Measurements from ENCODE around the gene NCF1. TPM values are rescaled to one million over a fixed set of nuclear protein-coding genes. Genes with fewer than 3 reads are reported as not detected.
"Not testable (repeated sequence)": the region's sequence is repeated elsewhere in the genome, so short reads cannot be mapped to it uniquely, and the experiment has no call there.

NCF1 gene
- total and polyA plus RNA-seq, 2 of the 4 experiments (the other 2 are of a cell fraction) = not detected

DNA sequence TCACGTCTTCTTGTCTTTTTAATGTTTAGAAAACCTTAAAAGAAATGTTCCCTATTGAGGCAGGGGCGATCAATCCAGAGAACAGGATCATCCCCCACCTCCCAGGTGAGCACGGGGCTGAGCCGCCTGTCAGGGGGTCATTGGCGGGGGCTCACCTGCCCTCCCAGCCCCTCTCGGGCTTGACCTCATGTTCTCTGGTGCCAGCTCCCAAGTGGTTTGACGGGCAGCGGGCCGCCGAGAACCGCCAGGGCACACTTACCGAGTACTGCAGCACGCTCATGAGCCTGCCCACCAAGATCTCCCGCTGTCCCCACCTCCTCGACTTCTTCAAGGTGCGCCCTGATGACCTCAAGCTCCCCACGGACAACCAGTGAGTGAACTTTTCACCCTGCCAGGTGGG, 5.2 kb downstream of the NCF1 start:
- intact Hi-C loops (cut with micrococcal nuclease); H3K27ac ChIP-seq (ENCODE audit: insufficient read depth, low read length); CTCF ChIA-PET; H4K91ac ChIP-seq (ENCODE audit: insufficient read depth, low read depth, low read length); H3K9me1 ChIP-seq (ENCODE audit: insufficient read depth, low read length); in situ Hi-C loops (cut with MboI; ENCODE audit: low sequenced_read_pairs); DNase-seq; H3K4ac ChIP-seq (ENCODE audit: low read depth, low read length); POLR2A ChIA-PET (ENCODE audit: unreplicated experiment); H2AK9ac ChIP-seq (replicated peaks; ENCODE audit: low read depth, low read length, poor library complexity); H3K4me1 ChIP-seq (ENCODE audit: control insufficient read depth, insufficient read depth, low read length); H4K20me1 ChIP-seq (ENCODE audit: insufficient read depth, low read length); BruUV-seq (replicated peaks); H3K36me3 ChIP-seq (ENCODE audit: control insufficient read depth, insufficient read depth, low read length); H2BK15ac ChIP-seq (ENCODE audit: low read depth, low read length); H3K4me3 ChIP-seq (ENCODE audit: insufficient read depth, low read depth, low read length); dilution Hi-C loops (cut with HindIII; ENCODE audit: low sequenced_read_pairs, unreplicated experiment); H3K23ac ChIP-seq (ENCODE audit: low read depth, low read length); H3K56ac ChIP-seq (ENCODE audit: extremely low read depth, insufficient read depth, low read length); H2BK120ac ChIP-seq (ENCODE audit: low read depth, low read length); H3K4me2 ChIP-seq (ENCODE audit: low read depth, low read length); H2AFZ ChIP-seq (replicated peaks; ENCODE audit: low read length, poor library complexity); H3K18ac ChIP-seq (ENCODE audit: low read depth, low read length); H2BK20ac ChIP-seq (ENCODE audit: low read depth, low read length); H4K8ac ChIP-seq (ENCODE audit: low read depth in 2 of 2, low read length in 2 of 2); H3K79me1 ChIP-seq (ENCODE audit: low read depth in 1 of 2, low read length in 2 of 2); H2AK5ac ChIP-seq (ENCODE audit: low read depth, low read length); H3K9me3 ChIP-seq (ENCODE audit: control insufficient read depth, insufficient read depth, low read length); H3K14ac ChIP-seq (replicated peaks; ENCODE audit: low read depth, low read length); H3K9ac ChIP-seq (ENCODE audit: low read depth, low read length); H4K5ac ChIP-seq (ENCODE audit: low read depth, low read length); ATAC-seq (ENCODE audit: low read depth); H2BK5ac ChIP-seq (ENCODE audit: low read depth, low read length, poor library complexity, severe bottlenecking); H3K27me3 ChIP-seq (ENCODE audit: control insufficient read depth, insufficient read depth, low read length): not testable (repeated sequence)
- no CpG with 5 or more reads among the region's 17 CpGs for WGBS, 2 experiments (ENCODE audit: extremely low coverage in 2 of 2, insufficient read length in 1 of 2)

DNA sequence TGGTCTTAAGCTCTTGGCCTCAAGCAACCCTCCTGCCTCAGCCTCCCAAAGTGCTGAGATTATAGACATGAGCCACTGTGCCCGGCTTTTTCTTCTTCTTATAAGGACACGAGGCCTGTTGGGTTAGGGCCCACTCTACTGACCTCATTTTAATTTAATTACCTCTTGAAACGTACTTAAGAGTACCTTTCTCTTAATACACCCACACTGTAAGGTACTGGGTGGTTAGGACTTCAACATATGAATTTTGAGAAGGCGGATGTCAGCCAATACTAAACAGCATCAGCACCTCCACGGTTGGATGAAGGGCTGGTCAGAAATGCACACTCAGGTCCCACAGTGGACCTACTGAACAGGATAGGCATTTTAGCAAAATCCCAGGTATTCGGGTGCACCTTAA, 7.9 kb downstream of the NCF1 start:
- H3K4me1 ChIP-seq (ENCODE audit: control insufficient read depth, insufficient read depth, low read length); H3K9me1 ChIP-seq (ENCODE audit: insufficient read depth, low read length); H3K36me3 ChIP-seq (ENCODE audit: control insufficient read depth, insufficient read depth, low read length); H3K9me3 ChIP-seq (ENCODE audit: control insufficient read depth, insufficient read depth, low read length); H2BK5ac ChIP-seq (ENCODE audit: low read depth, low read length, poor library complexity, severe bottlenecking); DNase-seq; CTCF ChIA-PET; H3K14ac ChIP-seq (replicated peaks; ENCODE audit: low read depth, low read length); H4K20me1 ChIP-seq (ENCODE audit: insufficient read depth, low read length); intact Hi-C loops (cut with micrococcal nuclease); H3K23ac ChIP-seq (ENCODE audit: low read depth, low read length); H2BK20ac ChIP-seq (ENCODE audit: low read depth, low read length); H3K18ac ChIP-seq (ENCODE audit: low read depth, low read length); H4K5ac ChIP-seq (ENCODE audit: low read depth, low read length); H3K9ac ChIP-seq (ENCODE audit: low read depth, low read length); POLR2A ChIA-PET (ENCODE audit: unreplicated experiment); H3K4me3 ChIP-seq (ENCODE audit: insufficient read depth, low read depth, low read length); H2AK9ac ChIP-seq (replicated peaks; ENCODE audit: low read depth, low read length, poor library complexity); H4K8ac ChIP-seq (ENCODE audit: low read depth in 2 of 2, low read length in 2 of 2); ATAC-seq (ENCODE audit: low read depth); BruUV-seq (replicated peaks); H3K56ac ChIP-seq (ENCODE audit: extremely low read depth, insufficient read depth, low read length); H4K91ac ChIP-seq (ENCODE audit: insufficient read depth, low read depth, low read length); H2AK5ac ChIP-seq (ENCODE audit: low read depth, low read length); H3K27ac ChIP-seq (ENCODE audit: insufficient read depth, low read length); H2BK15ac ChIP-seq (ENCODE audit: low read depth, low read length); H3K27me3 ChIP-seq (ENCODE audit: control insufficient read depth, insufficient read depth, low read length); in situ Hi-C loops (cut with MboI; ENCODE audit: low sequenced_read_pairs); H3K79me1 ChIP-seq (ENCODE audit: low read depth in 1 of 2, low read length in 2 of 2); H3K4me2 ChIP-seq (ENCODE audit: low read depth, low read length); H2AFZ ChIP-seq (replicated peaks; ENCODE audit: low read length, poor library complexity); dilution Hi-C loops (cut with HindIII; ENCODE audit: low sequenced_read_pairs, unreplicated experiment); H2BK120ac ChIP-seq (ENCODE audit: low read depth, low read length); H3K4ac ChIP-seq (ENCODE audit: low read depth, low read length): not testable (repeated sequence)
- WGBS, 2 experiments (ENCODE audit: extremely low coverage in 2 of 2, insufficient read length in 1 of 2) = no CpG with 5 or more reads among the region's 6 CpGs

Data from IMR-90 (cell line).